ENCODE results near the gene GRK5. TPM values are rescaled to one million over a fixed set of nuclear protein-coding genes. Genes with fewer than 3 reads are reported as not detected.

Gene GRK5
- total RNA-seq, 1 experiment from 2014 or later, result 1.2 TPM

GRCh38 chr10:119502618-119503155 is 295.3 kb downstream of the GRK5 start:
- Histone ChIP-seq H2BK15ac (ENCODE audit: low read depth, low read length) (no peak overlapping the region), H2AFZ (ENCODE audit: low read length) (no peak overlapping the region), H4K20me1 (ENCODE audit: control insufficient read depth, insufficient read depth, insufficient read length) (no peaks in the 10 kb centered on the region), H3K4me1 (ENCODE audit: insufficient read depth, low read length) (no peaks in the 10 kb centered on the region), H3K18ac (ENCODE audit: insufficient read length, low read depth, low read length) (no peak overlapping the region), H3T11ph (ENCODE audit: low read length) (no peak overlapping the region), H3K9ac (ENCODE audit: extremely low read depth, insufficient read length, low read length) (no peak overlapping the region), H2AK5ac (ENCODE audit: insufficient read length, low read length) (no peak overlapping the region), H3K4ac (ENCODE audit: low read depth, low read length) (no peak overlapping the region), H3K79me2 (ENCODE audit: insufficient read depth, low read length) (no peaks in the 10 kb centered on the region), H3K9me3 (ENCODE audit: control insufficient read depth, low read depth, low read length) (no peaks in the 10 kb centered on the region), H3K27ac (ENCODE audit: insufficient read length, low read depth, low read length) (no peak overlapping the region), H3K23me2 (ENCODE audit: insufficient read length, low read depth, low read length, poor library complexity, severe bottlenecking) (no peaks in the 10 kb centered on the region), H4K5ac (ENCODE audit: insufficient read length, low read depth, low read length) (no peak overlapping the region), H3K56ac (ENCODE audit: insufficient read length, low read depth, low read length) (no peak overlapping the region), H4K8ac (replicated peaks; ENCODE audit: insufficient read length, low read depth, low read length) (no peak overlapping the region), H2BK5ac (ENCODE audit: insufficient read length, low read length) (no peak overlapping the region), H2BK120ac (ENCODE audit: low read depth, low read length, poor library complexity, severe bottlenecking) (no peak overlapping the region), H3K14ac (ENCODE audit: insufficient read depth, low read length) (no peak overlapping the region), H4K91ac (ENCODE audit: insufficient read length, low read depth, low read length) (no peak overlapping the region), H2BK12ac (ENCODE audit: insufficient read length, low read depth, low read length) (no peak overlapping the region), H2BK20ac (ENCODE audit: low read depth, low read length, poor library complexity, severe bottlenecking) (no peak overlapping the region), H3K23ac (ENCODE audit: insufficient read length, low read depth, low read length) (no peak overlapping the region), H3K27me3 (ENCODE audit: insufficient read depth, low read length) (no peaks in the 10 kb centered on the region), H3K79me1 (ENCODE audit: insufficient read depth, low read depth, low read length, poor library complexity, severe bottlenecking) (no peaks in the 10 kb centered on the region), H3K4me2 (ENCODE audit: insufficient read depth, insufficient read length, low read length) (no peak overlapping the region)
- H3K4me1 Mint-ChIP-seq, result peaks cover 0 to 3% of the 10 kb centered on the region in 2 experiments; a peak in 3 of 4 replicates
- no peaks in the 10 kb centered on the region; a peak in 1 of 7 replicates for H3K36me3 Mint-ChIP-seq (ENCODE audit: insufficient read depth in 1 of 3, low read depth in 3 of 3)
- no peaks in the 10 kb centered on the region for H3K9me3 Mint-ChIP-seq
- DNase-seq, result no peak
- TF ChIP-seq, protein P1, sequence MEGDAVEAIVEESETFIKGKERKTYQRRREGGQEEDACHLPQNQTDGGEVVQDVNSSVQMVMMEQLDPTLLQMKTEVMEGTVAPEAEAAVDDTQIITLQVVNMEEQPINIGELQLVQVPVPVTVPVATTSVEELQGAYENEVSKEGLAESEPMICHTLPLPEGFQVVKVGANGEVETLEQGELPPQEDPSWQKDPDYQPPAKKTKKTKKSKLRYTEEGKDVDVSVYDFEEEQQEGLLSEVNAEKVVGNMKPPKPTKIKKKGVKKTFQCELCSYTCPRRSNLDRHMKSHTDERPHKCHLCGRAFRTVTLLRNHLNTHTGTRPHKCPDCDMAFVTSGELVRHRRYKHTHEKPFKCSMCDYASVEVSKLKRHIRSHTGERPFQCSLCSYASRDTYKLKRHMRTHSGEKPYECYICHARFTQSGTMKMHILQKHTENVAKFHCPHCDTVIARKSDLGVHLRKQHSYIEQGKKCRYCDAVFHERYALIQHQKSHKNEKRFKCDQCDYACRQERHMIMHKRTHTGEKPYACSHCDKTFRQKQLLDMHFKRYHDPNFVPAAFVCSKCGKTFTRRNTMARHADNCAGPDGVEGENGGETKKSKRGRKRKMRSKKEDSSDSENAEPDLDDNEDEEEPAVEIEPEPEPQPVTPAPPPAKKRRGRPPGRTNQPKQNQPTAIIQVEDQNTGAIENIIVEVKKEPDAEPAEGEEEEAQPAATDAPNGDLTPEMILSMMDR (conservative IDR thresholded peaks at IDR 0.05), result no peak
- H3K27ac Mint-ChIP-seq, result no peak overlapping the region
- no peak overlapping the region for H3K4me3 Mint-ChIP-seq
- H3K27me3 Mint-ChIP-seq (ENCODE audit: low read depth), result peaks cover 8% of the 10 kb centered on the region
- WGBS (ENCODE audit: extremely low coverage, insufficient read length, low lambda C conversion rate), result no CpG with 5 or more reads among the region's 19 CpGs

All from H9 (cell line).